Parathyroid adenoma (tissue), 2 donors: ENCODE measurements around the gene TCF4.

ENCODE experiments used
- H2AFZ ChIP-seq: fragments of 300-600 bp; sonication (generic); one replicate; pipeline ENCODE4 v1.7.0; 2017; ENCODE audit warnings: antibody characterized with exemption, mild to moderate bottlenecking
- H3K27ac ChIP-seq: fragments of 300-600 bp; sonication (generic); one replicate; pipeline ENCODE4 v1.7.0; 2017
- H3K27me3 ChIP-seq: fragments of 300-600 bp; sonication (generic); one replicate; pipeline ENCODE4 v1.7.0; 2017; ENCODE audit warnings: low read length; ENCODE audit not compliant: control insufficient read depth, insufficient read depth
- H3K36me3 ChIP-seq: fragments of 300-600 bp; sonication (generic); one replicate; pipeline ENCODE4 v1.7.0; 2017; ENCODE audit warnings: low read length; ENCODE audit not compliant: control insufficient read depth, insufficient read depth
- H3K4me1 ChIP-seq: fragments of 300-600 bp; sonication (generic); one replicate; pipeline ENCODE4 v1.7.0; 2017; ENCODE audit warnings: control low read depth
- H3K4me2 ChIP-seq: fragments of 300-600 bp; sonication (generic); one replicate; pipeline ENCODE4 v1.7.0; 2017; ENCODE audit warnings: low read length
- H3K4me3 ChIP-seq: fragments of 300-600 bp; sonication (generic); one replicate; pipeline ENCODE4 v1.7.0; 2017; ENCODE audit warnings: low read depth, low read length
- H3K79me2 ChIP-seq: fragments of 300-600 bp; sonication (generic); one replicate; pipeline ENCODE4 v1.7.0; 2017; ENCODE audit warnings: control low read depth
- H3K9ac ChIP-seq: fragments of 300-600 bp; sonication (generic); one replicate; pipeline ENCODE4 v1.7.0; 2017; ENCODE audit warnings: mild to moderate bottlenecking
- H3K9me3 ChIP-seq: fragments of 300-600 bp; sonication (generic); one replicate; pipeline ENCODE4 v1.7.0; 2017; ENCODE audit warnings: low read length; ENCODE audit not compliant: control insufficient read depth
- TF ChIP-seq, protein P1 (sequence below): fragments of 300-600 bp; sonication (generic); IDR thresholded peaks from one replicate; pipeline ENCODE4 v1.7.0; 2017; ENCODE audit warnings: antibody characterized with exemption, mild to moderate bottlenecking
- donor health status: primary hyperparathyroidism.

Gene TCF4

GRCh38 chr18:55534547-55534946 is 53.4 kb downstream of the TCF4 start:
- Histone ChIP-seq H3K4me3 (no peak overlapping the region), H2AFZ (no peak overlapping the region), H3K9ac (no peak overlapping the region), H3K79me2 (peaks cover 4% of the 10 kb centered on the region), H3K4me1 (no peaks in the 10 kb centered on the region), H3K4me2 (no peak overlapping the region), H3K36me3 (no peaks in the 10 kb centered on the region), H3K27ac (no peak overlapping the region), H3K9me3 (no peaks in the 10 kb centered on the region), H3K27me3 (no peaks in the 10 kb centered on the region)
- TF ChIP-seq, protein P1, sequence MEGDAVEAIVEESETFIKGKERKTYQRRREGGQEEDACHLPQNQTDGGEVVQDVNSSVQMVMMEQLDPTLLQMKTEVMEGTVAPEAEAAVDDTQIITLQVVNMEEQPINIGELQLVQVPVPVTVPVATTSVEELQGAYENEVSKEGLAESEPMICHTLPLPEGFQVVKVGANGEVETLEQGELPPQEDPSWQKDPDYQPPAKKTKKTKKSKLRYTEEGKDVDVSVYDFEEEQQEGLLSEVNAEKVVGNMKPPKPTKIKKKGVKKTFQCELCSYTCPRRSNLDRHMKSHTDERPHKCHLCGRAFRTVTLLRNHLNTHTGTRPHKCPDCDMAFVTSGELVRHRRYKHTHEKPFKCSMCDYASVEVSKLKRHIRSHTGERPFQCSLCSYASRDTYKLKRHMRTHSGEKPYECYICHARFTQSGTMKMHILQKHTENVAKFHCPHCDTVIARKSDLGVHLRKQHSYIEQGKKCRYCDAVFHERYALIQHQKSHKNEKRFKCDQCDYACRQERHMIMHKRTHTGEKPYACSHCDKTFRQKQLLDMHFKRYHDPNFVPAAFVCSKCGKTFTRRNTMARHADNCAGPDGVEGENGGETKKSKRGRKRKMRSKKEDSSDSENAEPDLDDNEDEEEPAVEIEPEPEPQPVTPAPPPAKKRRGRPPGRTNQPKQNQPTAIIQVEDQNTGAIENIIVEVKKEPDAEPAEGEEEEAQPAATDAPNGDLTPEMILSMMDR: no peak

DNA sequence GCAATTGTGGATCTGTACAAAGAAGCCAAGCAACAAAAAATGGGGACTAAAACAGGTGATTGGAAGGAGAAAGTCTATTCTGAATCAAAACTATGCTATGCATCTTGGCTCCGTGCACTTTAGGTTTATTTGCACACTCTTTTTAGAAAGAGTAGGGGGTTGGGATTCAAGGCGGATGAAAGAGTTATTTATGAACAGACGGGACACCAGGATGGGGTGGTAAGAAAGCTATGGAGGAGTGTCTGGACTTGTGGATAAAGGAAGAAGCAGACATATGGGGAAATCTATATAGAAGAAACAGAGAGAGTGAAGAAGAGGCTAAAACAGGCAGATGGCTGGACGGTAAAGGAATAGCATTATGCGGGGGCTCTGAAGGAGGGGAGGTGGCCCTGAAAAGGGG is 57.8 kb downstream of the TCF4 start:
- no peak overlapping the region for H3K9ac ChIP-seq
- H3K4me3 ChIP-seq: no peak overlapping the region
- no peak overlapping the region for H2AFZ ChIP-seq
- H3K9me3 ChIP-seq: no peaks in the 10 kb centered on the region
- H3K4me2 ChIP-seq: no peak overlapping the region
- no peak overlapping the region for H3K27ac ChIP-seq
- no peaks in the 10 kb centered on the region for H3K4me1 ChIP-seq
- H3K27me3 ChIP-seq: no peaks in the 10 kb centered on the region
- H3K36me3 ChIP-seq: no peaks in the 10 kb centered on the region
- H3K79me2 ChIP-seq: peaks cover 4% of the 10 kb centered on the region
- TF ChIP-seq, protein P1: no peak

GRCh38 chr18:55529581-55529980 is 58.4 kb downstream of the TCF4 start:
- Histone ChIP-seq H3K4me2 (no peak overlapping the region), H3K27ac (no peak overlapping the region), H3K9ac (no peak overlapping the region), H3K36me3 (no peaks in the 10 kb centered on the region), H3K9me3 (no peaks in the 10 kb centered on the region), H3K4me1 (no peaks in the 10 kb centered on the region), H2AFZ (no peak overlapping the region), H3K79me2 (peaks cover 4% of the 10 kb centered on the region), H3K27me3 (no peaks in the 10 kb centered on the region), H3K4me3 (no peak overlapping the region)
- TF ChIP-seq, protein P1: no peak

DNA sequence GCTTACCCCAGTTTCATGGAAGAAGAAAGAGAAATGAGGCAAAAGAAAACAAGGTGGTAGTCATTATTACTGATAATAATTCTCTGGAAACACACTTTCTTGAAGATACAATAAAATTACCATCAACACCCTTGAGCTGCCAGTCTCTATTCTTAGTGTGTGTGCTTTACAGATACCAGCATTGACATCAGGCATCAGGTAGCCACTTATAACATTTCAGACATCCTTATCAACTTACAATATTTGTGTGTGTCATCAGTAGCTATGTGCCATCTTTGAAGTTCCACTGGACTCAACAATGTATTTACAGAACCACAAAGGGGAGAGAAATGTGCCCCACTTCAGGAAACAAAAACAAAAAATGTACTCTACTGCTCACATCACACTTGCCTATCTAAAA is 62.1 kb downstream of the TCF4 start:
- Histone ChIP-seq H3K9ac (no peak overlapping the region), H3K79me2 (no peaks in the 10 kb centered on the region), H3K4me2 (no peak overlapping the region), H3K4me3 (no peak overlapping the region), H3K9me3 (no peaks in the 10 kb centered on the region), H3K27me3 (no peaks in the 10 kb centered on the region), H2AFZ (no peak overlapping the region), H3K4me1 (no peaks in the 10 kb centered on the region), H3K36me3 (no peaks in the 10 kb centered on the region), H3K27ac (no peak overlapping the region)
- TF ChIP-seq, protein P1: no peak

- Histone ChIP-seq H3K4me3 (no peak overlapping the region), H3K9me3 (no peaks in the 10 kb centered on the region), H3K4me2 (no peak overlapping the region), H3K9ac (no peak overlapping the region), H2AFZ (no peak overlapping the region), H3K79me2 (no peaks in the 10 kb centered on the region), H3K36me3 (no peaks in the 10 kb centered on the region), H3K27me3 (no peaks in the 10 kb centered on the region), H3K27ac (no peak overlapping the region), H3K4me1 (no peaks in the 10 kb centered on the region)
- TF ChIP-seq, protein P1: no peak
Measured at GRCh38 chr18:55524353-55525073, 63.5 kb downstream of the TCF4 start.
